A549 (cell line): ENCODE data around the gene CAT. TPM values are rescaled to one million over a fixed set of nuclear protein-coding genes. Genes with fewer than 3 reads are reported as not detected.

Experiments
- ATAC-seq, 2 experiments: fragments of 200-7000 bp in 1 of 2; fragments of >200 bp in 1 of 2; cut with Nextera tagmentation in 1 of 2; cut with Tn5 transposase in 1 of 2; 3 replicates each; pipeline versions ENCODE4 v1.8.0 to v1.9.1; 2018 to 2020; ENCODE audit warnings: mild to moderate bottlenecking in 1 of 2, moderate library complexity in 1 of 2
- CTCF ChIA-PET: fragments of 300-600 bp; sonication (Branson Sonifier 250); formaldehyde crosslinking; extraction: SDS; loops from one replicate; lab custom pipeline; 2021; ENCODE audit warnings: antibody characterized with exemption, inconsistent platforms; lab: Yijun Ruan, JAX
- POLR2A ChIA-PET: fragments of 350-600 bp; formaldehyde crosslinking; extraction: SDS; loops from one replicate; lab custom pipeline; 2021; ENCODE audit warnings: antibody characterized with exemption, inconsistent platforms; lab: Yijun Ruan, JAX
- DNase-seq, 2 experiments: peaks; one replicate each; pipeline versions ENCODE4 v3.0.0 to v3.0.0-alpha.2; 2011 to 2016; ENCODE audit warnings: low read depth in 1 of 2, low spot score in 1 of 2
- FAIRE-seq: peaks from 2 replicates; lab custom pipeline; 2011; peaks lifted over from hg19 to GRCh38; lab: Jason Lieb, UNC
- H3K27ac ChIP-seq, 2 experiments: fragments of >200 bp; sonication (Bioruptor Twin); formaldehyde crosslinking; 3 replicates each; pipeline ENCODE4 v1.5.1; 2016 to 2017
- H3K4me1 ChIP-seq: fragments of >200 bp; sonication (Bioruptor Twin); formaldehyde crosslinking; 3 replicates; pipeline ENCODE4 v1.6.1; 2016
- H3K4me2 ChIP-seq: fragments of >200 bp; sonication (Bioruptor Twin); formaldehyde crosslinking; 3 replicates; pipeline ENCODE4 v1.6.1; 2016
- H3K4me3 ChIP-seq: fragments of >200 bp; sonication (Bioruptor Twin); formaldehyde crosslinking; 3 replicates; pipeline ENCODE4 v1.5.1; 2016
- H3K9me3 ChIP-seq: fragments of >200 bp; sonication (Bioruptor Twin); formaldehyde crosslinking; 3 replicates; pipeline ENCODE4 v1.6.1; 2016
- CBX2 ChIP-seq: fragments of 200-600 bp; sonication (generic); IDR thresholded peaks from 2 replicates; pipeline ENCODE4 v1.6.1; 2016; ENCODE audit warnings: low read depth, mild to moderate bottlenecking, borderline replicate concordance
- CEBPB ChIP-seq, 2 experiments: fragments of >200 bp in 1 of 2; sonication (Bioruptor Twin) in 1 of 2; formaldehyde crosslinking in 1 of 2; IDR thresholded peaks; 2 replicates each; pipeline ENCODE4 v1.6.1; 2012 to 2016
- ESRRA ChIP-seq: fragments of 150-350 bp; IDR thresholded peaks from 2 replicates; pipeline ENCODE4 v1.6.1; 2014; ENCODE audit warnings: mild to moderate bottlenecking, low read length, borderline replicate concordance
- FOSB ChIP-seq: fragments of 250-450 bp; sonication (Bioruptor Pico); IDR thresholded peaks from 2 replicates; pipeline ENCODE4 v1.5.0; 2020; ENCODE audit warnings: mild to moderate bottlenecking, moderate library complexity
- FOXS1 ChIP-seq: fragments of 250-450 bp; sonication (Bioruptor Pico); IDR thresholded peaks from 2 replicates; pipeline ENCODE4 v1.5.0; 2020; ENCODE audit warnings: mild to moderate bottlenecking, moderate library complexity
- HDAC2 ChIP-seq: fragments of 200-600 bp; sonication (generic); IDR thresholded peaks from 2 replicates; pipeline ENCODE4 v1.6.1; 2016
- HEYL ChIP-seq: fragments of 250-450 bp; sonication (Bioruptor Pico); IDR thresholded peaks from 2 replicates; pipeline ENCODE4 v1.8.0; 2021; ENCODE audit warnings: mild to moderate bottlenecking, moderate library complexity
- HOXA7 ChIP-seq: fragments of 250-450 bp; sonication (Bioruptor Pico); IDR thresholded peaks from 2 replicates; pipeline ENCODE4 v1.5.0; 2020; ENCODE audit warnings: mild to moderate bottlenecking, moderate library complexity
- HOXB5 ChIP-seq: fragments of 250-450 bp; sonication (Bioruptor Pico); IDR thresholded peaks from 2 replicates; pipeline ENCODE4 v1.5.0; 2020; ENCODE audit warnings: mild to moderate bottlenecking, moderate library complexity
- JUN ChIP-seq, 2 experiments: fragments of >200 bp; sonication (Bioruptor Twin); formaldehyde crosslinking; IDR thresholded peaks; 2 replicates in 1 of 2; 3 replicates in 1 of 2; pipeline ENCODE4 v1.6.1; 2016 to 2017
- KDM1A ChIP-seq: fragments of 200-600 bp; sonication (generic); IDR thresholded peaks from 2 replicates; pipeline ENCODE4 v1.6.1; 2016; ENCODE audit warnings: low read depth, mild to moderate bottlenecking
- MAFK ChIP-seq: fragments of 450-650 bp; IDR thresholded peaks from 2 replicates; pipeline ENCODE4 v1.6.1; 2014; ENCODE audit not compliant: partially characterized antibody
- MAZ ChIP-seq: fragments of 150-350 bp; IDR thresholded peaks from 2 replicates; pipeline ENCODE4 v1.6.1; 2014; ENCODE audit warnings: antibody characterized with exemption, low read depth, low read length, borderline replicate concordance
- MYC ChIP-seq: IDR thresholded peaks from 2 replicates; pipeline ENCODE4 v1.6.1; 2012; ENCODE audit warnings: mild to moderate bottlenecking, inconsistent platforms, low read length, improper control_type of control experiment, borderline replicate concordance
- NFE2L2 ChIP-seq: fragments of 150-350 bp; conservative IDR thresholded peaks from 2 replicates; pipeline ENCODE4 v1.6.1; 2014; ENCODE audit warnings: low read length
- NPAS2 ChIP-seq: fragments of 250-450 bp; sonication (Bioruptor Pico); IDR thresholded peaks from 2 replicates; pipeline ENCODE4 v1.8.0; 2022; ENCODE audit warnings: mild to moderate bottlenecking, moderate library complexity, borderline replicate concordance
- PHF8 ChIP-seq: fragments of 200-600 bp; sonication (generic); IDR thresholded peaks from 2 replicates; pipeline ENCODE4 v1.6.1; 2016; ENCODE audit warnings: low read depth, mild to moderate bottlenecking, antibody characterized with exemption, moderate library complexity, borderline replicate concordance
- POLR2A ChIP-seq: IDR thresholded peaks from 2 replicates; pipeline ENCODE4 v1.6.1; 2012; ENCODE audit warnings: mild to moderate bottlenecking, low read length
- RAD21 ChIP-seq, 2 experiments: fragments of >200 bp in 1 of 2; sonication (Bioruptor Twin) in 1 of 2; formaldehyde crosslinking in 1 of 2; IDR thresholded peaks in 1 of 2; conservative IDR thresholded peaks in 1 of 2; 2 replicates in 1 of 2; 3 replicates in 1 of 2; pipeline ENCODE4 v1.6.1; 2012 to 2018; ENCODE audit warnings: inconsistent platforms in 1 of 2
- RARB ChIP-seq: fragments of 250-450 bp; sonication (Bioruptor Pico); IDR thresholded peaks from 2 replicates; pipeline ENCODE4 v1.8.0; 2021; ENCODE audit warnings: mild to moderate bottlenecking, moderate library complexity
- RFX5 ChIP-seq: fragments of 450-650 bp; IDR thresholded peaks from 2 replicates; pipeline ENCODE4 v1.7.1; 2014; ENCODE audit warnings: antibody characterized with exemption, mild to moderate bottlenecking, moderate library complexity
- SMC3 ChIP-seq: fragments of >200 bp; sonication (Bioruptor Twin); formaldehyde crosslinking; IDR thresholded peaks from 3 replicates; pipeline ENCODE4 v1.6.1; 2018; ENCODE audit warnings: inconsistent platforms
- SREBF2 ChIP-seq: fragments of 450-650 bp; IDR thresholded peaks from 2 replicates; pipeline ENCODE4 v1.6.1; 2014; ENCODE audit warnings: mild to moderate bottlenecking, moderate library complexity
- TFCP2L1 ChIP-seq: fragments of 250-450 bp; sonication (Bioruptor Pico); IDR thresholded peaks from 2 replicates; pipeline ENCODE4 v1.5.0; 2021; ENCODE audit warnings: mild to moderate bottlenecking
- ZFP36 ChIP-seq: fragments of 450-650 bp; IDR thresholded peaks from 2 replicates; pipeline ENCODE4 v1.6.1; 2014; ENCODE audit warnings: borderline replicate concordance; ENCODE audit not compliant: partially characterized antibody
- ZNF302 ChIP-seq: fragments of 250-450 bp; sonication (Bioruptor Pico); IDR thresholded peaks from 2 replicates; pipeline ENCODE4 v1.9.0; 2021; ENCODE audit warnings: inconsistent platforms, mild to moderate bottlenecking, moderate library complexity
- ZSCAN20 ChIP-seq: fragments of 250-450 bp; sonication (Bioruptor Pico); IDR thresholded peaks from 2 replicates; pipeline ENCODE4 v1.8.0; 2022; ENCODE audit warnings: mild to moderate bottlenecking, moderate library complexity
- WGBS: methylation state at CpG from one replicate; pipeline ENCODE4 v1.1.6; 2017; ENCODE audit errors: missing lambda C conversion rate; 5-methylcytosine and 5-hydroxymethylcytosine counted together
- polyA plus RNA-seq, 4 experiments: library from polyadenylated mRNA; depleted of rRNA in 3 of 4; stranded (reverse); fragments of >200 nt; fragmentation: RNase III in 1 of 4; extraction: RNeasy Plus Mini Kit Qiagen cat#74134 plus additional on column Dnase treatment in 1 of 4; gene quantifications; 2 replicates in 3 of 4; 3 replicates in 1 of 4; pipeline ENCODE4 v1.2.3, GENCODE V29; 2011 to 2017
- TF ChIP-seq, protein P1 (sequence below): fragments of 450-650 bp; IDR thresholded peaks from 2 replicates; pipeline ENCODE4 v1.6.1; 2014; ENCODE audit warnings: antibody characterized with exemption
- TF ChIP-seq, protein P2 (sequence below): fragments of 250-450 bp; sonication (Bioruptor Pico); IDR thresholded peaks from 2 replicates; pipeline ENCODE4 v1.5.0; 2021; ENCODE audit warnings: mild to moderate bottlenecking, moderate library complexity, borderline replicate concordance
- TF ChIP-seq, protein P3 (sequence below): fragments of 250-450 bp; sonication (Bioruptor Pico); IDR thresholded peaks from 2 replicates; pipeline ENCODE4 v1.5.0; 2020; ENCODE audit warnings: low read depth, mild to moderate bottlenecking, moderate library complexity

CAT gene
- polyA plus RNA-seq, 2 of the 4 experiments (the other 2 are of a cell fraction), result 51.2 to 74.2 TPM

DNA sequence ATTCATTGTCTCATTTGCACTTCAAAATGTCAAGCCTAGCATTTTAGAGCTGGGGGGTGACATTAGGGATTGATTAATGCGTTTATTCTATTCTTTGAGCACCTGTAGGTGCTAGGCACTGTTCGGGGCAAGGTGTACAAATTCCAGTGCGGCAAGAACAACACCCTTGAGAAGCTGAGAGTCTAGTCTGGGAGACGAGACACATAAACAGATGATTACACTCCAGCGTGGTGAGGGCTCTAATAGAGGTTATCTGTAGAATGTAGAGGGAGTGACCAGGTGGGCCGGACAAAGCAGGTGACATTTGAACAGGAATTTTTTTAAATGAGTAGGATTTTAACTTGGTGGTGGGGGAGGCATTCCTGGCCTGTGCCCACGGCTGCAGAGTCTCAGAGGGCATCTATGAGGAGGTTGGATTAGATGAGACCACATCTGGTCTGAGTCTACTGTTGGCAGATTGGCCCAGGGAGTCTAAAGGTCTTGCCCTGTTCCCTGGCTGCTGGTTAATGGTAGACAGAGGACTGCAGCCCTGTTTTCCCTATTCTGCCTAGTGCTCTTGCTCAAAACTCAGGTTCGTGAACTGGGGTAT is 970 bp downstream of the CAT start:
- H3K9me3 ChIP-seq, result 0 out of 3 replicates have a peak, but pooled peaks cover 4% of the 10 kb centered on the region
- H3K4me3 ChIP-seq, result peak overlapping the region; percentile 67
- peaks cover 12% of the 10 kb centered on the region; the same call in 2 of the 3 replicates for H3K4me1 ChIP-seq
- peak overlapping the region; percentile 86 for H3K4me2 ChIP-seq
- ATAC-seq, result no peak
- FAIRE-seq, result no peak
- TF ChIP-seq ESRRA (no peak), ZNF302 (no peak), SREBF2 (no peak), TFCP2L1 (CRISPR knock-in tag) (no peak), RARB (CRISPR knock-in tag) (no peak), POLR2A (no peak), KDM1A (no peak), NFE2L2 (no peak)
- CTCF ChIA-PET, result interaction anchor here (1.0 to 3.3 kb wide), 5 partner anchors 8 to 265 kb away, joined by 3 to 12 read pairs (median 4); no protein-coding TSS in a partner anchor
- peak overlapping the region; percentile 86 to 92 for H3K27ac ChIP-seq
- DNase-seq, result no peak
- WGBS, result 54% methylated on average over 8 of the region's 8 CpGs
- POLR2A ChIA-PET, result interaction anchor here (1.1 kb wide), 1 partner anchor 12 kb away, joined by 6 read pairs; no protein-coding TSS in a partner anchor

DNA sequence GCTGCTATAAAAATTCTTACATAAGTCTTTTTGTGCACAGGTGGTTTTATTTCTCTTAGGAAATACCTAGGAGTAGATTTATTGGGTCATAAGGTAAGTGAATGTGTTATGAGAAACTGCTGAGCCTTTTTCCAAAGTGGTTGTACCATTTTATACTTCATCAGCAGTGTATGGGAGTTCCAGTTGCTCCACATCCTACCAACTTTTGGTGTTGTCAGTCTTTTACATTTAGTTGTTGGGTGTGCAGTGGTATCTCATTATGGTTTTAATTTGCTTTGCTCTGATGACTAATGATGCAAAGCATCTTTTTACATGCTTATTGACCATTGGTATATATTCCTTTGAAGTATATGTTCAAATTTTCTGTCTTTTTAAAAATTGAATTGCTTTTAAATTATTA is 3.1 kb downstream of the CAT start:
- no peak for FAIRE-seq
- ChIA-PET CTCF (interaction anchor here (0.8 to 1.1 kb wide), 2 partner anchors 51 to 75 kb away, joined by 3 to 4 read pairs; no protein-coding TSS in a partner anchor), POLR2A (no interaction called here)

DNA sequence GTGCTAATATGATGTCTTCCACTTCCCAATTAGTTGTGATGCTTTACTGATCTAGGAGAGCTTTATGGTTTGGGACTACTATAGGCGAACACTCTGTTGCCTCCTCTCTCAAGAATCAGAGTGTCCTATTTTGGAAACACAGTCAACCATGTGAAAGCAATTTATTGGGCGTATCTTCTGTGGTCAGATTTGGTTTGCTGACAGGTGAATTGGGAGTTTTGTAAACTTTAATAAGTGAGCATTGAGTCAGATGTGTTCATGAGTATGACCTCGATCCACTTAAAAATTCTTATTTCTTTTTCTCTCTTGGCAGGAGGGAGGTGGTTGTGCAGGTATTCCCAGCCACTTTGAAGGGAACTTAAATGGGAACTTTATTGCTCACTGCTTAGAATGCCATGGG is 4.4 kb downstream of the CAT start:
- H3K4me1 ChIP-seq, result peaks cover 7% of the 10 kb centered on the region; the same call in 2 of the 3 replicates
- no peak overlapping the region for H3K4me3 ChIP-seq
- no peak overlapping the region for H3K27ac ChIP-seq
- no peak overlapping the region for H3K4me2 ChIP-seq
- POLR2A ChIA-PET, result no interaction called here
- CTCF ChIA-PET, result interaction anchor here (0.6 to 1.6 kb wide), 4 partner anchors 10 to 77 kb away, joined by 3 to 6 read pairs (median 3); no protein-coding TSS in a partner anchor
- DNase-seq (no peak), ATAC-seq (no peak), FAIRE-seq (no peak)
- WGBS, result 96% methylated on average over 3 of the region's 3 CpGs
- H3K9me3 ChIP-seq, result 0 out of 3 replicates have a peak, but pooled peaks cover 4% of the 10 kb centered on the region
- no peak for TF ChIP-seq CEBPB (IDR thresholded peaks at IDR 0.05)
- TF ChIP-seq HOXA7, result no peak
- TF ChIP-seq MAFK, result no peak
- no peak for TF ChIP-seq RAD21 (conservative IDR thresholded peaks at IDR 0.05 in 1 of 2, IDR thresholded peaks at IDR 0.05 in 1 of 2)
- no peak for TF ChIP-seq POLR2A
- no peak for TF ChIP-seq MYC
- TF ChIP-seq HDAC2, result no peak
- TF ChIP-seq FOXS1 (CRISPR knock-in tag), result no peak

More for the DNA sequence above, 3.1 kb downstream of the CAT start:
- ATAC-seq, result no peak
- TF ChIP-seq, protein P1, sequence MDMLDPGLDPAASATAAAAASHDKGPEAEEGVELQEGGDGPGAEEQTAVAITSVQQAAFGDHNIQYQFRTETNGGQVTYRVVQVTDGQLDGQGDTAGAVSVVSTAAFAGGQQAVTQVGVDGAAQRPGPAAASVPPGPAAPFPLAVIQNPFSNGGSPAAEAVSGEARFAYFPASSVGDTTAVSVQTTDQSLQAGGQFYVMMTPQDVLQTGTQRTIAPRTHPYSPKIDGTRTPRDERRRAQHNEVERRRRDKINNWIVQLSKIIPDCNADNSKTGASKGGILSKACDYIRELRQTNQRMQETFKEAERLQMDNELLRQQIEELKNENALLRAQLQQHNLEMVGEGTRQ, result no peak
- TF ChIP-seq HOXB5, result no peak
- TF ChIP-seq NPAS2 (CRISPR knock-in tag), result no peak
- no peak for TF ChIP-seq CBX2
- no peak for TF ChIP-seq ZSCAN20 (CRISPR knock-in tag)
- no peak for TF ChIP-seq NFE2L2
- no peak for TF ChIP-seq PHF8
- TF ChIP-seq KDM1A, result no peak
- TF ChIP-seq MAZ, result no peak
- TF ChIP-seq, protein P2, sequence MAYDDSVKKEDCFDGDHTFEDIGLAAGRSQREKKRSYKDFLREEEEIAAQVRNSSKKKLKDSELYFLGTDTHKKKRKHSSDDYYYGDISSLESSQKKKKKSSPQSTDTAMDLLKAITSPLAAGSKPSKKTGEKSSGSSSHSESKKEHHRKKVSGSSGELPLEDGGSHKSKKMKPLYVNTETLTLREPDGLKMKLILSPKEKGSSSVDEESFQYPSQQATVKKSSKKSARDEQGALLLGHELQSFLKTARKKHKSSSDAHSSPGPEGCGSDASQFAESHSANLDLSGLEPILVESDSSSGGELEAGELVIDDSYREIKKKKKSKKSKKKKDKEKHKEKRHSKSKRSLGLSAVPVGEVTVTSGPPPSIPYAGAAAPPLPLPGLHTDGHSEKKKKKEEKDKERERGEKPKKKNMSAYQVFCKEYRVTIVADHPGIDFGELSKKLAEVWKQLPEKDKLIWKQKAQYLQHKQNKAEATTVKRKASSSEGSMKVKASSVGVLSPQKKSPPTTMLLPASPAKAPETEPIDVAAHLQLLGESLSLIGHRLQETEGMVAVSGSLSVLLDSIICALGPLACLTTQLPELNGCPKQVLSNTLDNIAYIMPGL (CRISPR knock-in tag), result no peak
- no peak for TF ChIP-seq MAFK
- TF ChIP-seq FOSB (CRISPR knock-in tag), result no peak
- TF ChIP-seq JUN (IDR thresholded peaks at IDR 0.05), result no peak
- no peak for TF ChIP-seq SMC3
- no peak for TF ChIP-seq RARB (CRISPR knock-in tag)
- TF ChIP-seq, protein P3, sequence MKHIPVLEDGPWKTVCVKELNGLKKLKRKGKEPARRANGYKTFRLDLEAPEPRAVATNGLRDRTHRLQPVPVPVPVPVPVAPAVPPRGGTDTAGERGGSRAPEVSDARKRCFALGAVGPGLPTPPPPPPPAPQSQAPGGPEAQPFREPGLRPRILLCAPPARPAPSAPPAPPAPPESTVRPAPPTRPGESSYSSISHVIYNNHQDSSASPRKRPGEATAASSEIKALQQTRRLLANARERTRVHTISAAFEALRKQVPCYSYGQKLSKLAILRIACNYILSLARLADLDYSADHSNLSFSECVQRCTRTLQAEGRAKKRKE (CRISPR knock-in tag), result no peak
- TF ChIP-seq HEYL (CRISPR knock-in tag), result no peak
- TF ChIP-seq ZFP36, result no peak
- no peak for TF ChIP-seq RFX5
- Histone ChIP-seq H3K4me3 (no peak overlapping the region), H3K4me1 (peaks cover 12% of the 10 kb centered on the region; the same call in 2 of the 3 replicates), H3K27ac (no peak overlapping the region), H3K9me3 (0 out of 3 replicates have a peak, but pooled peaks cover 4% of the 10 kb centered on the region), H3K4me2 (no peak overlapping the region)
- DNase-seq, result no peak
